Measurements from ENCODE around the gene DLGAP4. TPM values are rescaled to one million over a fixed set of nuclear protein-coding genes. Genes with fewer than 3 reads are reported as not detected.

DLGAP4 gene
- total and polyA plus RNA-seq, 2 of the 13 experiments (the other 11 are each of a cell fraction or from before 2014, with no cell fraction given): 15.2 to 26.7 TPM

GRCh38 chr20:36540551-36541211 lies 234.5 kb downstream of the DLGAP4 start (continued):
- TF ChIP-seq ZBTB2 (CRISPR knock-in tag; IDR thresholded peaks at IDR 0.05; ENCODE audit: low read depth) (no peak), ZNF777 (CRISPR knock-in tag; IDR thresholded peaks at IDR 0.05) (no peak), MBD4 (IDR thresholded peaks at IDR 0.05; ENCODE audit: borderline replicate concordance, low read length) (no peak), ZNF180 (CRISPR knock-in tag; IDR thresholded peaks at IDR 0.05; ENCODE audit: borderline replicate concordance, low read depth) (no peak), ZNF556 (CRISPR knock-in tag; IDR thresholded peaks at IDR 0.05; ENCODE audit: borderline replicate concordance) (no peak), DNMT1 (CRISPR knock-in tag; IDR thresholded peaks at IDR 0.05) (no peak), SP2 (CRISPR knock-in tag; IDR thresholded peaks at IDR 0.05) (no peak), ZNF17 (CRISPR knock-in tag; IDR thresholded peaks at IDR 0.05) (no peak), KAT8 (CRISPR knock-in tag; IDR thresholded peaks at IDR 0.05) (no peak), CCDC6 (CRISPR knock-in tag; IDR thresholded peaks at IDR 0.05) (no peak), ZNF567 (CRISPR knock-in tag; IDR thresholded peaks at IDR 0.05; ENCODE audit: borderline replicate concordance) (no peak), GZF1 (CRISPR knock-in tag; IDR thresholded peaks at IDR 0.05) (no peak)

GRCh38 chr20:36541227-36541767 lies 235.2 kb downstream of the DLGAP4 start, which contains the start of gene MYL9:
Gene MYL9 (plus strand): TSS chr20:36541519. CDS start chr20:36544885, 3,366 bp downstream.
- POLR2A ChIA-PET: interaction anchor here (0.6 kb wide), 1 partner anchor 56 kb away, joined by 3 read pairs; no protein-coding TSS in a partner anchor
- DNase-seq (ENCODE audit: low spot score): no peak
- no TSS peak for BruUV-seq (replicated peaks)
- Histone ChIP-seq H3K27ac (ENCODE audit: extremely low read length, insufficient read depth, low read length) (no peak within 1 kb of the TSS), H2AFZ (ENCODE audit: low read length) (no peak within 1 kb of the TSS), H3K9me3 (ENCODE audit: low read length) (no peaks in the 10 kb centered on the region), H3K36me3 (replicated peaks in 1 of 2; ENCODE audit: control insufficient read depth in 1 of 2, insufficient read depth in 2 of 2, low read length in 2 of 2) (no peaks in the 10 kb centered on the region), H3K4me2 (ENCODE audit: low read depth, low read length) (peak within 1 kb of the TSS; percentile 19), H3K4me1 (ENCODE audit: insufficient read depth, low read length) (peaks cover 46% of the 10 kb centered on the region), H3K27me3 (ENCODE audit: control insufficient read depth in 1 of 2, insufficient read depth in 2 of 2, low read length in 2 of 2) (no peaks in the 10 kb centered on the region), H4K20me1 (ENCODE audit: insufficient read depth, low read length) (no peaks in the 10 kb centered on the region; the same call in 1 of the 2 replicates), H3K79me2 (ENCODE audit: insufficient read depth, low read length) (no peaks in the 10 kb centered on the region), H3K9ac (ENCODE audit: insufficient read depth, low read depth, low read length) (no peak within 1 kb of the TSS), H3K4me3 (replicated peaks in 1 of 3; ENCODE audit: insufficient read depth in 1 of 3, low read depth in 2 of 3, low read length in 3 of 3) (peak within 1 kb of the TSS in 2 of 3 experiments; percentile 19 to 45; a peak in 3 of 6 replicates)
- 69% methylated on average over 31 of the region's 41 CpGs for WGBS (ENCODE audit: low lambda C conversion rate)
- no peak for FAIRE-seq
- intact Hi-C loops (cut with micrococcal nuclease; ENCODE audit: unreplicated experiment): no loop called here
- in situ Hi-C loops (cut with HindIII; ENCODE audit: extremely low pct_ligation_motif_present, low pct_unique_long_range_greater_than_20kb): no loop called here
- peak; percentile 5 for ATAC-seq
- CTCF ChIA-PET (ENCODE audit: low intra/inter-chr PET ratio, low total read pairs): interaction anchor here (1.1 kb wide), 1 partner anchor 64 kb away, joined by 3 read pairs; the partner anchor contains the start of gene RAB5IF
- TF ChIP-seq DZIP1 (CRISPR knock-in tag; IDR thresholded peaks at IDR 0.05): 0 out of 2 replicates have a peak, but pooled peaks have one; percentile 10
- no peak for TF ChIP-seq SRSF4 (IDR thresholded peaks at IDR 0.05; ENCODE audit: low read depth, low read length, poor library complexity, severe bottlenecking)
- TF ChIP-seq ARID5B (CRISPR knock-in tag; IDR thresholded peaks at IDR 0.05): no peak

All from HepG2 (cell line).